Measurements from ENCODE around the gene KCNJ18. TPM values are rescaled to one million over a fixed set of nuclear protein-coding genes. Genes with fewer than 3 reads are reported as not detected.
"Not testable (repeated sequence)": the region's sequence is repeated elsewhere in the genome, so short reads cannot be mapped to it uniquely, and the experiment has no call there.

KCNJ18 gene
- total RNA-seq, 2 experiments from 2014 or later: not detected

DNA sequence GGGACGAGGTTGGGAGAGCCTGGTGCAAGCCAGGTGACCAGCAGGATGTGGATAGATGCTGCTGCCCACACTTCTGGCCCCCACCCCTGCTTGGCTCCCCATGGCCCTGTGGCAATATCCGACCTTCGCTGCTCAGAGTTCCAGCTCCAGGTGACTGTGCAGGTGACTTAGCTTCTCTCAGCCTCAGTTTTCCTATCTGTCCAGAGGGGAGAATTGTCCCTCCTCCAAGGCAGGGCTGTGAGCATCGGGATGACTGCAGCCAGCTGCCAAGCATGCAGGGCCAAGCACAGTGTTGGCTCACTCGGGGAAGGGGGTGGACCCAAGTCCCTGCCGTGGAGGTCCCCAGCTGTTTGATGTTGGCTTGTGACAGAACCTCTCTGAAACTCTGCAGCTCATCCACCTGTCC lies 1.1 kb downstream of the KCNJ18 start:
- H3K9me2 ChIP-seq (ENCODE audit: insufficient read depth, low read length); intact Hi-C loops (cut with micrococcal nuclease; ENCODE audit: unreplicated experiment); H4K20me1 ChIP-seq (ENCODE audit: insufficient read depth, low read length); H3K36me3 ChIP-seq (ENCODE audit: insufficient read depth, low read length); H3K4me2 ChIP-seq (ENCODE audit: low read length); H3K4me3 ChIP-seq (ENCODE audit: low read depth, low read length, poor library complexity, severe bottlenecking); DNase-seq (ENCODE audit: low spot score); H3K27ac ChIP-seq (ENCODE audit: low read depth, low read length, poor library complexity, severe bottlenecking); H3K4me1 ChIP-seq (ENCODE audit: insufficient read depth, low read length, poor library complexity, severe bottlenecking); H2AFZ ChIP-seq (ENCODE audit: low read length); H3K79me2 ChIP-seq (ENCODE audit: insufficient read depth, low read depth, low read length); CTCF ChIA-PET (ENCODE audit: unreplicated experiment); POLR2A ChIA-PET; BruUV-seq (replicated peaks); H3K9me3 ChIP-seq (ENCODE audit: low read length): not testable (repeated sequence)

DNA sequence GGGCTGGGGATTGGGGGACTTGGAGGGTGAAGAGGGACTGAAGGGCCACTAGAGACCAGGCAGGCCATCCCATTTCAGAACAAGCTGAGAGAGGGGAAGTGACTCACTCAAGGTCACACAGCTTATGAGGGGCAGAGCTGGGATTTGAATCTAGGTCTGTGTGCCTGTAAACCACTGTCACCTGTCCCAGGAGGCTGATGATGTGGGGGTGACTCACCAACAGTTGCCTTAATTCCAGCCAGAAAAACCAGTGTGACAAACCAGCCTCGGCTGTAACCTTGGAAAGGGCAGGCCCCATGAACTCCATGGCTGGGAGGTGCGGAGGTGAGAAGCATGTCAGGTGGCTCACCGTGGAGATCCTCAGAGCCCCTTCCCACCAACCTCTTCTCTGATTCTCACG lies 1.6 kb downstream of the KCNJ18 start:
- not testable (repeated sequence) for H3K36me3 ChIP-seq (ENCODE audit: insufficient read depth, low read length); DNase-seq (ENCODE audit: low spot score); H3K4me1 ChIP-seq (ENCODE audit: insufficient read depth, low read length, poor library complexity, severe bottlenecking)

DNA sequence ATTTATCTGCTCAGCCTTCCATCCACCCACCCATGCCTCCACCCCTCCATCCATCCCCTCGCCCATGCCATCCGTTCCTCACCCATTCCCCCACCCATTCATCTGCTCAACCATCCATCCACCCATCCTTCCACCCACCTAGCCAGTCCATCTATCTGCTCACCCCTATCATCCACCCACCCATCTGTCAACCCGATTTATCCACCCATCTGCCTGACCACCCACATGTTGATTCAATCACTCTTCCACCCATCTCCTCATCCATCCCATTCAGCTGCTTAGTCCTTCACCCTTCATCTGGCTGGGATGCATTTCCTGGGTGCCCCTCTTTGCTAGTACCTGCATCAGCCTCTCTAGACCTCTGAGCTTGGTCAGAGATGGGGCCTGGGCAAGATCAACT lies 3.9 kb downstream of the KCNJ18 start:
- H3K9me2 ChIP-seq (ENCODE audit: insufficient read depth, low read length); H3K36me3 ChIP-seq (ENCODE audit: insufficient read depth, low read length); H3K9me3 ChIP-seq (ENCODE audit: low read length); intact Hi-C loops (cut with micrococcal nuclease; ENCODE audit: unreplicated experiment); CTCF ChIA-PET (ENCODE audit: unreplicated experiment); DNase-seq (ENCODE audit: low spot score); H2AFZ ChIP-seq (ENCODE audit: low read length); H3K4me3 ChIP-seq (ENCODE audit: low read depth, low read length, poor library complexity, severe bottlenecking); H3K4me1 ChIP-seq (ENCODE audit: insufficient read depth, low read length, poor library complexity, severe bottlenecking); POLR2A ChIA-PET; H3K4me2 ChIP-seq (ENCODE audit: low read length); BruUV-seq (replicated peaks); H3K27ac ChIP-seq (ENCODE audit: low read depth, low read length, poor library complexity, severe bottlenecking); H3K79me2 ChIP-seq (ENCODE audit: insufficient read depth, low read depth, low read length); H4K20me1 ChIP-seq (ENCODE audit: insufficient read depth, low read length): not testable (repeated sequence)

More for the DNA sequence above, 1.6 kb downstream of the KCNJ18 start:
- H3K9me3 ChIP-seq (ENCODE audit: low read length); H3K27ac ChIP-seq (ENCODE audit: low read depth, low read length, poor library complexity, severe bottlenecking); intact Hi-C loops (cut with micrococcal nuclease; ENCODE audit: unreplicated experiment); CTCF ChIA-PET (ENCODE audit: unreplicated experiment); POLR2A ChIA-PET; H3K9me2 ChIP-seq (ENCODE audit: insufficient read depth, low read length); BruUV-seq (replicated peaks); H2AFZ ChIP-seq (ENCODE audit: low read length); H4K20me1 ChIP-seq (ENCODE audit: insufficient read depth, low read length); H3K79me2 ChIP-seq (ENCODE audit: insufficient read depth, low read depth, low read length); H3K4me3 ChIP-seq (ENCODE audit: low read depth, low read length, poor library complexity, severe bottlenecking); H3K4me2 ChIP-seq (ENCODE audit: low read length): not testable (repeated sequence)

DNA sequence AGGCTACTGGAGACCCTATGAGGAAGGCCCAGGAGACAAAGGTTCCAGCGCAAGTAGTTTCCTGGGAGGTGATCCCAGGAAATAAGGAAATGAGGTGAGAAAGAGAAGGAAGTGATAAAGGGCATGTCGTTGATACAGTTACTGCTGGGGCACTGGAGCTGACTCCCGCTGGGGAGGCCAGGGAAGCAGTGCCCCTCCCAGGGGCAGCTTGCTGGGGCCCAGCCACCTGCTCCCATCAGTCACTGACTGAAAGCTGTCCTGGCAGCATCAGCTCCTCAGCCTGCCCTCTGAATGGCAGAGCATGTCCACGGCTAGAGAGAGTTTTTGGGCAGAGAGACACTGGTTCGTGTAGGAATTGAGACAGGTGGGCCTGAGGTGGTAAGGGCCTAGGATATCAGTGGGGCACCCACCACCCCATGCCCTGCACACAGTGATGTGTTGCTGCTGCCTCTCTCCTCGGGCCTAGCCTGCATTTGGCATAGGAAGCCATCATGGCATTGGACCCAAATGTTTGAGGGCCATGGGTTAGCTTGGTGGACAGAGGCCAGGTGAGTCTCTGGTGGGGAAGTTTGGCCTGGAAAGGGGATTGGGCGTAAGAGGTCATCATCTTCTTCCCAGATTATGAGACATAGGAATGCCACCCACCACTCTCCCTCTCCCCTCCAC lies 4.7 kb downstream of the KCNJ18 start:
- intact Hi-C loops (cut with micrococcal nuclease; ENCODE audit: unreplicated experiment); H3K4me3 ChIP-seq (ENCODE audit: low read depth, low read length, poor library complexity, severe bottlenecking); H3K4me2 ChIP-seq (ENCODE audit: low read length); CTCF ChIA-PET (ENCODE audit: unreplicated experiment); H3K4me1 ChIP-seq (ENCODE audit: insufficient read depth, low read length, poor library complexity, severe bottlenecking); H3K9me2 ChIP-seq (ENCODE audit: insufficient read depth, low read length); H3K27ac ChIP-seq (ENCODE audit: low read depth, low read length, poor library complexity, severe bottlenecking); POLR2A ChIA-PET; H2AFZ ChIP-seq (ENCODE audit: low read length); H3K9me3 ChIP-seq (ENCODE audit: low read length); DNase-seq (ENCODE audit: low spot score); BruUV-seq (replicated peaks); H4K20me1 ChIP-seq (ENCODE audit: insufficient read depth, low read length); H3K79me2 ChIP-seq (ENCODE audit: insufficient read depth, low read depth, low read length); H3K36me3 ChIP-seq (ENCODE audit: insufficient read depth, low read length): not testable (repeated sequence)

DNA sequence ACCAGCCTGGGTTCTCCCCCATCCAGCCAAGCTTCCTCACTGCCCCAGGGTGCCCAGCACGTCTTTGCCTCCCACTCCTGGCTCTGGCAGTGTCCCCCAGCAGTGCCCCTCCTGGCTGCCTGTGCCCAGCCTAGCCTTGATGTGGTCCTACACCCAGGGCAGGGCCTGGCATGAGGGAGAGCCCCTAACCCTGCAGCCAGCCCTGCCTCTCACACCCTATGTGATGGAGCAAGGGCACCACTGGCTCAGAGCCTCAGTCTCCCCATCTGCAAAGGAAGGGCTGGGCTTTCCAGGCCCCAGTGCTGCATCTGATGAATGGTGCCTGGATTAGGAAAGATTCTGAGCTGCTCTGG lies 5.2 kb downstream of the KCNJ18 start:
- CTCF ChIA-PET (ENCODE audit: unreplicated experiment); H3K36me3 ChIP-seq (ENCODE audit: insufficient read depth, low read length); H3K27ac ChIP-seq (ENCODE audit: low read depth, low read length, poor library complexity, severe bottlenecking); H3K4me3 ChIP-seq (ENCODE audit: low read depth, low read length, poor library complexity, severe bottlenecking); BruUV-seq (replicated peaks); H3K4me2 ChIP-seq (ENCODE audit: low read length); DNase-seq (ENCODE audit: low spot score); H3K9me3 ChIP-seq (ENCODE audit: low read length); POLR2A ChIA-PET; H3K4me1 ChIP-seq (ENCODE audit: insufficient read depth, low read length, poor library complexity, severe bottlenecking); H3K79me2 ChIP-seq (ENCODE audit: insufficient read depth, low read depth, low read length); H2AFZ ChIP-seq (ENCODE audit: low read length); H3K9me2 ChIP-seq (ENCODE audit: insufficient read depth, low read length); H4K20me1 ChIP-seq (ENCODE audit: insufficient read depth, low read length); intact Hi-C loops (cut with micrococcal nuclease; ENCODE audit: unreplicated experiment): not testable (repeated sequence)

DNA sequence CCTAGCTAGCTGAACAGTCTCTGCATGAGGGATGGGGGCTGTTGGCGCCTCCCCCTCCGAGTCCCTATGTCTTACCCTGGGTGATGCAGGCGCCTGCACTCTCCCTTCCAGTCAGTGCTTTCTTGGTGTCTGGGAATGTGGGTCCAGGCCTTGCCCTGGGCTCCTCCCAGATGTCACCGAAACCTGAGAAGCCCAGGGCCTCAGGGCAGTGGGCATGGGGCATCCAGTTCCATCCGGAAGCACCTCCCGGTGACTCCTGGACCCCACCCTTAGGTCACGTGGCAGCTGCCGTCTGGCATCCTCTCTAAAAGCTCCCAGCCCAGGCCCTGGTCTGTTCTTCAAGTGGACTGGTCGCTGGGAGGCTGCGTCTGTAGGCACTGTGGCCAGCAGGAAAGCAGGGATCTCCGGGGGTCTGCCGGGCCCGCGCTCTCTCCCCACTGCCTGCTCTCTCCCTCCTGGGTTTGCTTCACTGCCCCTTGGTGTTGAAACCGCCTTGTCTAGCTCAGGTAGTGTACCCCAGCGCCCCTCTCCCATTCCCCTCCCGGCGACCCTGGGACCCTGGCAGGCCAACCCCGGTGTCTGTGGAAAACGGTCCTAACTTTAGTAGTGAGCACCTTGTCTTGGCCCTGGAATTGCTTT lies 6.2 kb downstream of the KCNJ18 start:
- DNase-seq (ENCODE audit: low spot score); H3K4me1 ChIP-seq (ENCODE audit: insufficient read depth, low read length, poor library complexity, severe bottlenecking); BruUV-seq (replicated peaks); POLR2A ChIA-PET; H3K27ac ChIP-seq (ENCODE audit: low read depth, low read length, poor library complexity, severe bottlenecking); H3K79me2 ChIP-seq (ENCODE audit: insufficient read depth, low read depth, low read length); H3K9me3 ChIP-seq (ENCODE audit: low read length); H3K9me2 ChIP-seq (ENCODE audit: insufficient read depth, low read length); CTCF ChIA-PET (ENCODE audit: unreplicated experiment); H3K36me3 ChIP-seq (ENCODE audit: insufficient read depth, low read length); H3K4me3 ChIP-seq (ENCODE audit: low read depth, low read length, poor library complexity, severe bottlenecking); H3K4me2 ChIP-seq (ENCODE audit: low read length); intact Hi-C loops (cut with micrococcal nuclease; ENCODE audit: unreplicated experiment); H4K20me1 ChIP-seq (ENCODE audit: insufficient read depth, low read length); H2AFZ ChIP-seq (ENCODE audit: low read length): not testable (repeated sequence)

Measured in OCI-LY7 (cell line).